ENCODE results near the gene MTSS2. TPM values are rescaled to one million over a fixed set of nuclear protein-coding genes. Genes with fewer than 3 reads are reported as not detected.

MTSS2 gene
- total RNA-seq, 1 donor from 2014 or later: 38.3 TPM

DNA sequence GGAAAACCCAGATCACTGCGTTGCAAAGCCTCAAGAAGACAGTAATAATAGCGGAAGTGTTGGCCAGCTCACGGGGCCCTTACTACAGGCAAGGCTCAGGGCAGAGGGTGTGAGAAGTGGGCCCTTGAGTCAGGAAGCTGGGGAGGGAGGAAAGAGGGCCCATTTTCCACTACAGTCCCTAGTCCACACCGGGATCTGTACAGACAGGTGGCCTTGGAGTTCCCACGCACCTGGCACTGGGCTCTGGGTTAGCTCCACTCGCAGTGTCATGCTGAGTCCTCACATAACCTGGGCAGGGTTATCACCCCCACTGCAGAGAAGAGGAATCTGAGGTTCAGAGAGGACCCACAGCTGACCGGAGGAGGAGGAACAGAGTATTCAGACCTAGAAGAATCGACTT is 16.8 kb upstream of the MTSS2 start:
- Histone ChIP-seq H3K9me3 (ENCODE audit: insufficient read depth, low read depth, low read length) (no peaks in the 10 kb centered on the region), H3K4me1 (ENCODE audit: insufficient read depth, low read length) (peaks cover 53% of the 10 kb centered on the region), H3K36me3 (ENCODE audit: insufficient read depth, low read length) (no peaks in the 10 kb centered on the region), H3K9ac (ENCODE audit: low read length) (peak overlapping the region; percentile 75), H2AFZ (ENCODE audit: low read depth, low read length) (no peak overlapping the region), H3K4me2 (ENCODE audit: low read length) (peak overlapping the region; percentile 74), H3K27me3 (ENCODE audit: insufficient read depth, low read length) (no peaks in the 10 kb centered on the region), H4K20me1 (ENCODE audit: insufficient read depth, low read length) (no peaks in the 10 kb centered on the region), H3K79me2 (ENCODE audit: insufficient read depth, low read length) (no peaks in the 10 kb centered on the region), H3K27ac (ENCODE audit: low read depth, low read length) (peak overlapping the region; percentile 96), H3K4me3 (ENCODE audit: insufficient read depth, low read depth, low read length) (no peak overlapping the region)
- Mint-ChIP-seq H3K4me3 (ENCODE audit: unreplicated experiment) (no peak overlapping the region), H3K4me1 (ENCODE audit: low read depth, unreplicated experiment) (peaks cover 30% of the 10 kb centered on the region), H3K36me3 (ENCODE audit: low read depth, unreplicated experiment) (peaks cover 8% of the 10 kb centered on the region), H3K9me3 (ENCODE audit: unreplicated experiment) (peaks cover 5% of the 10 kb centered on the region), H3K27me3 (ENCODE audit: low read depth, unreplicated experiment) (no peaks in the 10 kb centered on the region), H3K27ac (ENCODE audit: unreplicated experiment) (no peak overlapping the region)
- FAIRE-seq (no peak), DNase-seq (ENCODE audit: low read depth) (no peak)
- no peak for TF ChIP-seq EZH2 (IDR thresholded peaks at IDR 0.05; ENCODE audit: insufficient read depth, low read length)
- TF ChIP-seq, protein P1, sequence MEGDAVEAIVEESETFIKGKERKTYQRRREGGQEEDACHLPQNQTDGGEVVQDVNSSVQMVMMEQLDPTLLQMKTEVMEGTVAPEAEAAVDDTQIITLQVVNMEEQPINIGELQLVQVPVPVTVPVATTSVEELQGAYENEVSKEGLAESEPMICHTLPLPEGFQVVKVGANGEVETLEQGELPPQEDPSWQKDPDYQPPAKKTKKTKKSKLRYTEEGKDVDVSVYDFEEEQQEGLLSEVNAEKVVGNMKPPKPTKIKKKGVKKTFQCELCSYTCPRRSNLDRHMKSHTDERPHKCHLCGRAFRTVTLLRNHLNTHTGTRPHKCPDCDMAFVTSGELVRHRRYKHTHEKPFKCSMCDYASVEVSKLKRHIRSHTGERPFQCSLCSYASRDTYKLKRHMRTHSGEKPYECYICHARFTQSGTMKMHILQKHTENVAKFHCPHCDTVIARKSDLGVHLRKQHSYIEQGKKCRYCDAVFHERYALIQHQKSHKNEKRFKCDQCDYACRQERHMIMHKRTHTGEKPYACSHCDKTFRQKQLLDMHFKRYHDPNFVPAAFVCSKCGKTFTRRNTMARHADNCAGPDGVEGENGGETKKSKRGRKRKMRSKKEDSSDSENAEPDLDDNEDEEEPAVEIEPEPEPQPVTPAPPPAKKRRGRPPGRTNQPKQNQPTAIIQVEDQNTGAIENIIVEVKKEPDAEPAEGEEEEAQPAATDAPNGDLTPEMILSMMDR (IDR thresholded peaks at IDR 0.05; ENCODE audit: insufficient read depth, low read depth, low read length): no peak

DNA sequence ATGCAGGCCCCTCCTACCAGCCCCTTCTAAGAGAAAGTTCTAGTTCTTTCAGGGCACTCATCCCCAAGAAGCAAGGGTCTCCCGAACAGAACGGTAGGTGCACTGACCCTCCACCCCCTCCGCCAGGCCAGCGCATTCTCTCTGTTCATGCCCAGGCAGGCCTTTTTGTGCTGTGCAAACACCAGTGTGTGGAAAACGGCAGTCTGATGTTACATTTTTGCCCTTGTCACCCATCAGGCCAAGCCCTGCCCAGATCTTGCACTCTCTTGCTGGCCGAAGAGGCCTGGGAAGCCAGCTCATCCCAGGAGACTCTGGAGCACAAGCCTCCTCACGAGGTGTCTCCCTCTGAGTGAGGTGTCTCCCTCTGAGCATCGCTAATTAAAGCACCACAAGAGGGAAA is 16.1 kb upstream of the MTSS2 start:
- Histone ChIP-seq H3K27me3 (ENCODE audit: insufficient read depth, low read length) (no peaks in the 10 kb centered on the region), H3K4me3 (ENCODE audit: insufficient read depth, low read depth, low read length) (no peak overlapping the region), H3K36me3 (ENCODE audit: insufficient read depth, low read length) (no peaks in the 10 kb centered on the region), H3K27ac (ENCODE audit: low read depth, low read length) (no peak overlapping the region), H3K79me2 (ENCODE audit: insufficient read depth, low read length) (no peaks in the 10 kb centered on the region), H3K9me3 (ENCODE audit: insufficient read depth, low read depth, low read length) (no peaks in the 10 kb centered on the region), H3K9ac (ENCODE audit: low read length) (no peak overlapping the region), H3K4me1 (ENCODE audit: insufficient read depth, low read length) (peaks cover 50% of the 10 kb centered on the region), H3K4me2 (ENCODE audit: low read length) (no peak overlapping the region), H4K20me1 (ENCODE audit: insufficient read depth, low read length) (no peaks in the 10 kb centered on the region), H2AFZ (ENCODE audit: low read depth, low read length) (no peak overlapping the region)
- Mint-ChIP-seq H3K27ac (ENCODE audit: unreplicated experiment) (no peak overlapping the region), H3K36me3 (ENCODE audit: low read depth, unreplicated experiment) (peaks cover 8% of the 10 kb centered on the region), H3K4me3 (ENCODE audit: unreplicated experiment) (no peak overlapping the region), H3K9me3 (ENCODE audit: unreplicated experiment) (peaks cover 5% of the 10 kb centered on the region), H3K27me3 (ENCODE audit: low read depth, unreplicated experiment) (no peaks in the 10 kb centered on the region), H3K4me1 (ENCODE audit: low read depth, unreplicated experiment) (peaks cover 27% of the 10 kb centered on the region)
- TF ChIP-seq, protein P1 (IDR thresholded peaks at IDR 0.05; ENCODE audit: insufficient read depth, low read depth, low read length): no peak
- no peak for TF ChIP-seq EZH2 (IDR thresholded peaks at IDR 0.05; ENCODE audit: insufficient read depth, low read length)
- FAIRE-seq (no peak), DNase-seq (ENCODE audit: low read depth) (no peak)

DNA sequence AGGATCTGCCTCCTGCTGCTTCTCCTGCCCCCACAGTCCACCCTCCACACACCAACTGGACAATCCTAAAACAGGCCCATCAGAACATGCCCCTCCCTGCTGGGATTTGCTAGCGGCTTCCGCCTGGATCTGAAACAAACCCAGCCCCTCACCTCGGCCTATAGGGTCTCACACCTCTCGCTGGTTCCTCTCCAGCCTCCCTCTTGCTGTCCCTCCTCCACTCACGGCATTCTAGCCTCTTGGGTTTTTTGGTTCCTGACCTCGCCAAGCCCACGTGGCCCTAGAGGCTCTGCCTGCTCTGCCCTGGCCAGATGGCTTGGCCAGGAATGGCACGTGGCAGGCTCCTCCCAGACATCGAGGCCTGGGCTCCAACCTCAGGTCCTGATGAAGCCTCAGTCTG is 15.7 kb upstream of the MTSS2 start:
- Mint-ChIP-seq H3K27ac (ENCODE audit: unreplicated experiment) (peak overlapping the region; percentile 75), H3K36me3 (ENCODE audit: low read depth, unreplicated experiment) (peaks cover 8% of the 10 kb centered on the region), H3K4me3 (ENCODE audit: unreplicated experiment) (no peak overlapping the region), H3K9me3 (ENCODE audit: unreplicated experiment) (peaks cover 5% of the 10 kb centered on the region), H3K27me3 (ENCODE audit: low read depth, unreplicated experiment) (no peaks in the 10 kb centered on the region), H3K4me1 (ENCODE audit: low read depth, unreplicated experiment) (peaks cover 28% of the 10 kb centered on the region)
- Histone ChIP-seq H3K4me3 (ENCODE audit: insufficient read depth, low read depth, low read length) (no peak overlapping the region), H3K4me2 (ENCODE audit: low read length) (no peak overlapping the region), H3K27ac (ENCODE audit: low read depth, low read length) (no peak overlapping the region), H3K27me3 (ENCODE audit: insufficient read depth, low read length) (no peaks in the 10 kb centered on the region), H3K9me3 (ENCODE audit: insufficient read depth, low read depth, low read length) (no peaks in the 10 kb centered on the region), H3K4me1 (ENCODE audit: insufficient read depth, low read length) (peaks cover 46% of the 10 kb centered on the region), H2AFZ (ENCODE audit: low read depth, low read length) (no peak overlapping the region), H3K79me2 (ENCODE audit: insufficient read depth, low read length) (no peaks in the 10 kb centered on the region), H3K9ac (ENCODE audit: low read length) (no peak overlapping the region), H3K36me3 (ENCODE audit: insufficient read depth, low read length) (no peaks in the 10 kb centered on the region), H4K20me1 (ENCODE audit: insufficient read depth, low read length) (no peaks in the 10 kb centered on the region)
- FAIRE-seq (no peak), DNase-seq (ENCODE audit: low read depth) (no peak)
- TF ChIP-seq, protein P1 (IDR thresholded peaks at IDR 0.05; ENCODE audit: insufficient read depth, low read depth, low read length): no peak
- no peak for TF ChIP-seq EZH2 (IDR thresholded peaks at IDR 0.05; ENCODE audit: insufficient read depth, low read length)
